ENCODE results near the gene TAF1.
"Not testable (repeated sequence)": the region's sequence is repeated elsewhere in the genome, so short reads cannot be mapped to it uniquely, and the experiment has no call there.

DNA sequence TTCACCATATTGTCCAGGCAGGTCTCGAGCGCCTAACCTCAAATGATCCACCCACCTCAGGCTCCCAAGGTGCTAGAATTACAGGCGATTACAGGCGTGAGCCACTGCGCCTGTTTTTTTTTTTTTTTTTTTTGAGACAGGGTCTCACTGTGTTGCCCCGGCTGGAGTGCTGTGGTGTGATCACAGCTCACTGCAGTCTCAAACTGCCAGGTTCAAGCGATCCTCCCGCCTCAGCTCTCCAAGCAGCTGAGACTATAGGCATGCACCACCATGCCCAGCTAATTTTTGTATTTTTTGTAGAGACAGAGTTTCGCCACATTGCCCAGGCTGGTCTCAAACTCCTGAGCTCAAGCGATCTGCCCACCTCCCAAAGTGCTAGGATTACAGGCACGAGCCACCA lies 41.7 kb upstream of the TAF1 start:
- not testable (repeated sequence) for TF ChIP-seq FOXM1 (IDR thresholded peaks at IDR 0.05; ENCODE audit: borderline replicate concordance); NFRKB (IDR thresholded peaks at IDR 0.05); ELF4 (IDR thresholded peaks at IDR 0.05); ZNF384 (IDR thresholded peaks at IDR 0.05); BHLHE40 (IDR thresholded peaks at IDR 0.05; ENCODE audit: borderline replicate concordance); FOXA1 (IDR thresholded peaks at IDR 0.05); TARDBP (IDR thresholded peaks at IDR 0.05); SUZ12 (IDR thresholded peaks at IDR 0.05); SP1 (IDR thresholded peaks at IDR 0.05); L3MBTL2 (conservative IDR thresholded peaks at IDR 0.05); LEF1 (IDR thresholded peaks at IDR 0.05; ENCODE audit: borderline replicate concordance)

Measured in HEK293T (cell line).